Measurements from ENCODE around the gene FANCE. TPM values are rescaled to one million over a fixed set of nuclear protein-coding genes. Genes with fewer than 3 reads are reported as not detected.

Gene FANCE
- polyA plus RNA-seq, 1 donor from 2014 or later, result 7.1 TPM

DNA sequence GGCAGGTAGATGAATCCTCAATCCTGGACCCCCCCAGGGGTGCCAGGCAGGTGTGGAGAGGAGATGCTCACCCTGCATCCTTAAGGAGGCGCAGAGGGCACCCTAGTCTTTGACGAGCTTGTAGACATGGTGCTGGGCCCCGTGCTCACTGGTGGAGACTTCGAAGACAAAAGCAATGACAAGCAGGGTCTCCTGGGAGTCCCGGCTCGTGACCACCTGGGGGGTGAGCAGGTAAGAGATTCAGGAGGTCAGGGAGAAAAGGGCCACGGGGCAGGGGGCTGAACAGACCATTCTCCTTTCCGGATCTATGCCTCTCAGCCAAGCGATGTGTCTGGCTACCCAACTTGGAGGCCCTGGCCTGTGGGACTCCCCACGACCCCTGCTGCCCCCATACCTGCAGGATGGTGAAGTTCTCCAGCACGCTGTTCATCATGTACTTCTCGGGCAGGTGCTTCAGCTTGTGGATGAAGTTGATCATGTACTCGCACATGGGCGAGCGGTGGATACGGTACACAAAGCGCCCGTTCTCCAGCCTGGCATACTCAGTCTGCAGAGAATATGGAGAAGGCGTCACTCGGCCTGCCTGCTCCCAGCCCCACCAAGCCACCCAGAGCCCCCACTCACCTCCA lies 22.9 kb downstream of the FANCE start:
- Histone ChIP-seq H3K27ac (ENCODE audit: low read length) (no peak overlapping the region), H3K4me3 (ENCODE audit: low read length) (no peak overlapping the region)

DNA sequence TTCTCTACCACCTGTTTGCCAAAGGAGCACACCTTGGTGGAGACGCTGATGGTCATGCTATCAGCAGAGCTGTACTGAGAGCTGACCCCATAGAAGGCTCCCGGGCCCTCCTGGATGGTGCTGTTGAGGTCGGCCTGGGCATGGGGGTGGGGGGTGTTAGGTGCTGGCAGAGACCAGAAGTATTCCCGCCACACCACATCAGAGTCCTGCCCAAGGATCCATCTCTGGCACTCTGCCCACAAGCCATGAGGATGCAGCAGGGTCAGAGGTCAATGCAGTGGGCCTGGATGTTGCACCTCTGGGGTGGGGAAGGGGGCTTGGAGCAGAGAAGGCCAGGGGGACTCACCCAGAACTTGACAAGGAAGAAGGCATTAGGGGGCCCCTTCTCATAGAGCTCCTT lies 23.4 kb downstream of the FANCE start:
- no peaks in the 10 kb centered on the region for H3F3A ChIP-seq (ENCODE audit: insufficient read depth, low read length, poor library complexity, severe bottlenecking)
- no peak overlapping the region for H3K9ac ChIP-seq (ENCODE audit: low read length)
- no peaks in the 10 kb centered on the region for H3K27me3 ChIP-seq (ENCODE audit: insufficient read depth, low read depth, low read length)
- H3K4me2 ChIP-seq (ENCODE audit: low read length), result no peak overlapping the region
- H3K4me3 ChIP-seq (ENCODE audit: low read length), result no peak overlapping the region
- H3K36me3 ChIP-seq (ENCODE audit: insufficient read depth, low read length), result no peaks in the 10 kb centered on the region
- no peak for TF ChIP-seq SMC3 (conservative IDR thresholded peaks at IDR 0.05; ENCODE audit: poor library complexity)
- TF ChIP-seq TAF1 (IDR thresholded peaks at IDR 0.05; ENCODE audit: low read depth), result no peak
- TF ChIP-seq RAD21 (conservative IDR thresholded peaks at IDR 0.05), result no peak
- no peak for TF ChIP-seq EZH2 (IDR thresholded peaks at IDR 0.05; ENCODE audit: borderline replicate concordance, insufficient read depth, low read length, poor library complexity, severe bottlenecking)
- no peak for TF ChIP-seq POLR2AphosphoS5 (IDR thresholded peaks at IDR 0.05)
- no peak for TF ChIP-seq EP300 (conservative IDR thresholded peaks at IDR 0.05; ENCODE audit: poor library complexity, severe bottlenecking)
- TF ChIP-seq MXI1 (conservative IDR thresholded peaks at IDR 0.05; ENCODE audit: poor library complexity, severe bottlenecking), result no peak
- TF ChIP-seq, protein P1, sequence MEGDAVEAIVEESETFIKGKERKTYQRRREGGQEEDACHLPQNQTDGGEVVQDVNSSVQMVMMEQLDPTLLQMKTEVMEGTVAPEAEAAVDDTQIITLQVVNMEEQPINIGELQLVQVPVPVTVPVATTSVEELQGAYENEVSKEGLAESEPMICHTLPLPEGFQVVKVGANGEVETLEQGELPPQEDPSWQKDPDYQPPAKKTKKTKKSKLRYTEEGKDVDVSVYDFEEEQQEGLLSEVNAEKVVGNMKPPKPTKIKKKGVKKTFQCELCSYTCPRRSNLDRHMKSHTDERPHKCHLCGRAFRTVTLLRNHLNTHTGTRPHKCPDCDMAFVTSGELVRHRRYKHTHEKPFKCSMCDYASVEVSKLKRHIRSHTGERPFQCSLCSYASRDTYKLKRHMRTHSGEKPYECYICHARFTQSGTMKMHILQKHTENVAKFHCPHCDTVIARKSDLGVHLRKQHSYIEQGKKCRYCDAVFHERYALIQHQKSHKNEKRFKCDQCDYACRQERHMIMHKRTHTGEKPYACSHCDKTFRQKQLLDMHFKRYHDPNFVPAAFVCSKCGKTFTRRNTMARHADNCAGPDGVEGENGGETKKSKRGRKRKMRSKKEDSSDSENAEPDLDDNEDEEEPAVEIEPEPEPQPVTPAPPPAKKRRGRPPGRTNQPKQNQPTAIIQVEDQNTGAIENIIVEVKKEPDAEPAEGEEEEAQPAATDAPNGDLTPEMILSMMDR (IDR thresholded peaks at IDR 0.05; ENCODE audit: poor library complexity, severe bottlenecking), result no peak
- TF ChIP-seq, protein P2, sequence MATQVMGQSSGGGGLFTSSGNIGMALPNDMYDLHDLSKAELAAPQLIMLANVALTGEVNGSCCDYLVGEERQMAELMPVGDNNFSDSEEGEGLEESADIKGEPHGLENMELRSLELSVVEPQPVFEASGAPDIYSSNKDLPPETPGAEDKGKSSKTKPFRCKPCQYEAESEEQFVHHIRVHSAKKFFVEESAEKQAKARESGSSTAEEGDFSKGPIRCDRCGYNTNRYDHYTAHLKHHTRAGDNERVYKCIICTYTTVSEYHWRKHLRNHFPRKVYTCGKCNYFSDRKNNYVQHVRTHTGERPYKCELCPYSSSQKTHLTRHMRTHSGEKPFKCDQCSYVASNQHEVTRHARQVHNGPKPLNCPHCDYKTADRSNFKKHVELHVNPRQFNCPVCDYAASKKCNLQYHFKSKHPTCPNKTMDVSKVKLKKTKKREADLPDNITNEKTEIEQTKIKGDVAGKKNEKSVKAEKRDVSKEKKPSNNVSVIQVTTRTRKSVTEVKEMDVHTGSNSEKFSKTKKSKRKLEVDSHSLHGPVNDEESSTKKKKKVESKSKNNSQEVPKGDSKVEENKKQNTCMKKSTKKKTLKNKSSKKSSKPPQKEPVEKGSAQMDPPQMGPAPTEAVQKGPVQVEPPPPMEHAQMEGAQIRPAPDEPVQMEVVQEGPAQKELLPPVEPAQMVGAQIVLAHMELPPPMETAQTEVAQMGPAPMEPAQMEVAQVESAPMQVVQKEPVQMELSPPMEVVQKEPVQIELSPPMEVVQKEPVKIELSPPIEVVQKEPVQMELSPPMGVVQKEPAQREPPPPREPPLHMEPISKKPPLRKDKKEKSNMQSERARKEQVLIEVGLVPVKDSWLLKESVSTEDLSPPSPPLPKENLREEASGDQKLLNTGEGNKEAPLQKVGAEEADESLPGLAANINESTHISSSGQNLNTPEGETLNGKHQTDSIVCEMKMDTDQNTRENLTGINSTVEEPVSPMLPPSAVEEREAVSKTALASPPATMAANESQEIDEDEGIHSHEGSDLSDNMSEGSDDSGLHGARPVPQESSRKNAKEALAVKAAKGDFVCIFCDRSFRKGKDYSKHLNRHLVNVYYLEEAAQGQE (IDR thresholded peaks at IDR 0.05; ENCODE audit: borderline replicate concordance), result no peak
- H3K9me3 ChIP-seq (ENCODE audit: low read length), result no peaks in the 10 kb centered on the region
- no peak overlapping the region for H3K27ac ChIP-seq (ENCODE audit: low read length)
- H4K20me1 ChIP-seq (ENCODE audit: insufficient read depth), result no peaks in the 10 kb centered on the region
- H3K9me2 ChIP-seq (ENCODE audit: insufficient read depth, low read length), result no peaks in the 10 kb centered on the region
- no peak overlapping the region for H2AFZ ChIP-seq (ENCODE audit: low read depth, low read length)
- H3K79me2 ChIP-seq (replicated peaks; ENCODE audit: insufficient read depth, low read length), result no peaks in the 10 kb centered on the region

More for the DNA sequence above, 22.9 kb downstream of the FANCE start:
- Histone ChIP-seq H4K20me1 (ENCODE audit: insufficient read depth) (no peaks in the 10 kb centered on the region), H3K9me2 (ENCODE audit: insufficient read depth, low read length) (no peaks in the 10 kb centered on the region), H3K4me2 (ENCODE audit: low read length) (no peak overlapping the region), H3K36me3 (ENCODE audit: insufficient read depth, low read length) (no peaks in the 10 kb centered on the region), H3K79me2 (replicated peaks; ENCODE audit: insufficient read depth, low read length) (no peaks in the 10 kb centered on the region), H2AFZ (ENCODE audit: low read depth, low read length) (no peak overlapping the region), H3K9ac (ENCODE audit: low read length) (no peak overlapping the region), H3K9me3 (ENCODE audit: low read length) (no peaks in the 10 kb centered on the region), H3F3A (ENCODE audit: insufficient read depth, low read length, poor library complexity, severe bottlenecking) (no peaks in the 10 kb centered on the region), H3K27me3 (ENCODE audit: insufficient read depth, low read depth, low read length) (no peaks in the 10 kb centered on the region)
- no peak for TF ChIP-seq POLR2AphosphoS5 (IDR thresholded peaks at IDR 0.05)
- no peak for TF ChIP-seq EP300 (conservative IDR thresholded peaks at IDR 0.05; ENCODE audit: poor library complexity, severe bottlenecking)
- TF ChIP-seq RAD21 (conservative IDR thresholded peaks at IDR 0.05), result no peak
- TF ChIP-seq EZH2 (IDR thresholded peaks at IDR 0.05; ENCODE audit: borderline replicate concordance, insufficient read depth, low read length, poor library complexity, severe bottlenecking), result no peak
- TF ChIP-seq, protein P1 (IDR thresholded peaks at IDR 0.05; ENCODE audit: poor library complexity, severe bottlenecking), result no peak
- TF ChIP-seq, protein P2 (IDR thresholded peaks at IDR 0.05; ENCODE audit: borderline replicate concordance), result no peak
- TF ChIP-seq MXI1 (conservative IDR thresholded peaks at IDR 0.05; ENCODE audit: poor library complexity, severe bottlenecking), result no peak
- TF ChIP-seq SMC3 (conservative IDR thresholded peaks at IDR 0.05; ENCODE audit: poor library complexity), result no peak
